Measurements from ENCODE around the gene QRICH1.

Gene QRICH1

GRCh38 chr3:49025005-49025792, 68.7 kb downstream of the QRICH1 start:
- peaks cover 45% of the 10 kb centered on the region for H3K36me3 Mint-ChIP-seq (ENCODE audit: low read depth)

GRCh38 chr3:49024449-49024848, 69.4 kb downstream of the QRICH1 start:
- H3K9me3 Mint-ChIP-seq = no peaks in the 10 kb centered on the region
- peak overlapping the region; percentile 55 to 98 (median 95) for H3K4me3 Mint-ChIP-seq
- peaks cover 42% of the 10 kb centered on the region for H3K36me3 Mint-ChIP-seq (ENCODE audit: low read depth)
- TF ChIP-seq, protein P1, sequence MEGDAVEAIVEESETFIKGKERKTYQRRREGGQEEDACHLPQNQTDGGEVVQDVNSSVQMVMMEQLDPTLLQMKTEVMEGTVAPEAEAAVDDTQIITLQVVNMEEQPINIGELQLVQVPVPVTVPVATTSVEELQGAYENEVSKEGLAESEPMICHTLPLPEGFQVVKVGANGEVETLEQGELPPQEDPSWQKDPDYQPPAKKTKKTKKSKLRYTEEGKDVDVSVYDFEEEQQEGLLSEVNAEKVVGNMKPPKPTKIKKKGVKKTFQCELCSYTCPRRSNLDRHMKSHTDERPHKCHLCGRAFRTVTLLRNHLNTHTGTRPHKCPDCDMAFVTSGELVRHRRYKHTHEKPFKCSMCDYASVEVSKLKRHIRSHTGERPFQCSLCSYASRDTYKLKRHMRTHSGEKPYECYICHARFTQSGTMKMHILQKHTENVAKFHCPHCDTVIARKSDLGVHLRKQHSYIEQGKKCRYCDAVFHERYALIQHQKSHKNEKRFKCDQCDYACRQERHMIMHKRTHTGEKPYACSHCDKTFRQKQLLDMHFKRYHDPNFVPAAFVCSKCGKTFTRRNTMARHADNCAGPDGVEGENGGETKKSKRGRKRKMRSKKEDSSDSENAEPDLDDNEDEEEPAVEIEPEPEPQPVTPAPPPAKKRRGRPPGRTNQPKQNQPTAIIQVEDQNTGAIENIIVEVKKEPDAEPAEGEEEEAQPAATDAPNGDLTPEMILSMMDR (IDR thresholded peaks at IDR 0.05; ENCODE audit: unreplicated experiment in 3 of 3) = no peak
- no peaks in the 10 kb centered on the region for H3K27me3 Mint-ChIP-seq (ENCODE audit: low read depth)
- H3K27ac Mint-ChIP-seq = no peak overlapping the region
- peaks cover 40% of the 10 kb centered on the region for H3K4me1 Mint-ChIP-seq

More at GRCh38 chr3:49025005-49025792, 68.7 kb downstream of the QRICH1 start:
- no peaks in the 10 kb centered on the region for H3K27me3 Mint-ChIP-seq (ENCODE audit: low read depth)
- peak overlapping the region; percentile 0 to 98 (median 95) for H3K4me3 Mint-ChIP-seq
- peak overlapping the region in 2 of 3 experiments; percentile 34 to 48 for H3K27ac Mint-ChIP-seq
- H3K4me1 Mint-ChIP-seq = peaks cover 43% of the 10 kb centered on the region
- TF ChIP-seq, protein P1 (IDR thresholded peaks at IDR 0.05; ENCODE audit: unreplicated experiment in 3 of 3) = no peak
- no peaks in the 10 kb centered on the region for H3K9me3 Mint-ChIP-seq

GRCh38 chr3:49023775-49024174, 70.1 kb downstream of the QRICH1 start:
- H3K27ac Mint-ChIP-seq = no peak overlapping the region
- no peaks in the 10 kb centered on the region for H3K9me3 Mint-ChIP-seq
- H3K36me3 Mint-ChIP-seq (ENCODE audit: low read depth) = peaks cover 38% of the 10 kb centered on the region
- H3K4me3 Mint-ChIP-seq = peak overlapping the region; percentile 95 to 98 (median 96)
- H3K27me3 Mint-ChIP-seq (ENCODE audit: low read depth) = no peaks in the 10 kb centered on the region
- TF ChIP-seq, protein P1 (IDR thresholded peaks at IDR 0.05; ENCODE audit: unreplicated experiment in 3 of 3) = no peak
- peaks cover 38% of the 10 kb centered on the region for H3K4me1 Mint-ChIP-seq

GRCh38 chr3:49022688-49023171, 71.1 kb downstream of the QRICH1 start:
- Mint-ChIP-seq H3K4me1 (peaks cover 30% of the 10 kb centered on the region), H3K27me3 (ENCODE audit: low read depth) (no peaks in the 10 kb centered on the region), H3K9me3 (no peaks in the 10 kb centered on the region), H3K27ac (peak overlapping the region; percentile 75 to 96 (median 95)), H3K4me3 (peak overlapping the region; percentile 95 to 98 (median 96)), H3K36me3 (ENCODE audit: low read depth) (peaks cover 38% of the 10 kb centered on the region)
- TF ChIP-seq, protein P1 (IDR thresholded peaks at IDR 0.05; ENCODE audit: unreplicated experiment in 3 of 3) = no peak

DNA sequence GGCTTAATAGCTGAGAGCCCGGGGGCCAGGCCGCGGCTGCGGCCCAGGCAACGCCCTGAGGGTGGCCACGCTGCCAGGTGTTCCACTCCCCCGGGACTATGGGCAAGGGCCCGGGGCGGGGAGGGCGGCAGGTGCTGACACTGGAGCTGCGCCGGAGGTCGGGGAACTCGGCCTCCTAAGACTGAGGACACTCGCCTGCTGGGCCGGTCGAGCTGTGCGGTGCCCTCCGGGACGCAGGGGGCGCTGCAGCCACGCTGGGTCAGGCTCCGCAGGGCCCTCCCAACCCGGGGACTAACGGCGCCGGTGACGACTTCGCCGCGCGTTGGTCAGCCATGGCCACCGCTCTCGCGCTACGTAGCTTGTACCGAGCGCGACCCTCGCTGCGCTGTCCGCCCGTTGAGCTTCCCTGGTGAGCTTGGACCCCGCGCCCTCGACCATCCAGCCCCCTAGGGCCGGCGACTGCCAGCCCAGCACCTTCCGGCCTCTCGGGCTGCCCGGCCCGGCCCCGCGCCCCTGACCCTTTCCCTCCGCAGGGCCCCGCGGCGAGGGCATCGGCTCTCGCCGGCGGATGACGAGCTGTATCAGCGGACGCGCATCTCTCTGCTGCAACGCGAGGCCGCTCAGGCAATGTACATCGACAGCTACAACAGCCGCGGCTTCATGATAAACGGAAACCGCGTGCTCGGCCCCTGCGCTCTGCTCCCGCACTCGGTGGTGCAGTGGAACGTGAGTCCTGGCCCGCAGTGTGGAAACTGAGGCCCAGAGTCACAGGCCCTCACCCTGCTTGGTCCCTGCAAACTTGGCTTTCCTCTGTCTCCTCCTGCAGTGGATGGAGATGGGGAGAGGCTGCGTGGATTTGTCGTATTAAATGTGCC, 71.8 kb downstream of the QRICH1 start, which contains the start of gene NDUFAF3:
NDUFAF3 (plus strand) TSS at position 309 of the 875 bp plus-strand sequence; CDS start at position 333, 24 bp downstream.
- H3K4me1 Mint-ChIP-seq = peaks cover 24% of the 10 kb centered on the region
- H3K4me3 Mint-ChIP-seq = peak within 1 kb of the TSS; percentile 96 to 98 (median 98)
- H3K27me3 Mint-ChIP-seq (ENCODE audit: low read depth) = no peaks in the 10 kb centered on the region
- TF ChIP-seq, protein P1 (IDR thresholded peaks at IDR 0.05; ENCODE audit: unreplicated experiment in 3 of 3) = peak; percentile 97 to 100 (median 97)
- H3K36me3 Mint-ChIP-seq (ENCODE audit: low read depth) = peaks cover 36% of the 10 kb centered on the region
- H3K27ac Mint-ChIP-seq = peak within 1 kb of the TSS; percentile 95 to 99 (median 96)
- H3K9me3 Mint-ChIP-seq = no peaks in the 10 kb centered on the region

Data from nephron (organoid).